ENCODE data around the gene CDCP1. TPM values are rescaled to one million over a fixed set of nuclear protein-coding genes. Genes with fewer than 3 reads are reported as not detected.
A peak's percentile ranks its signal among the peaks of the same experiment; 100 is the strongest.

The CDCP1 gene
- total RNA-seq, 4 donors from 2014 or later: 1.8 to 14.2 (median 4.0) TPM

- no peak for DNase-seq
- Histone ChIP-seq H3K27me3 (no peaks in the 10 kb centered on the region), H3K4me3 (no peak overlapping the region), H3K36me3 (no peaks in the 10 kb centered on the region), H3K27ac (peak overlapping the region in 1 of 2 donors; percentile 25), H3K4me1 (no peaks in the 10 kb centered on the region), H3K9me3 (no peaks in the 10 kb centered on the region)
- intact Hi-C loops (cut with DNase I; ENCODE audit: low total_unique reads): loop anchor here (10.0 kb wide), 1 partner anchor 173 kb away; no protein-coding TSS in a partner anchor
- TF ChIP-seq POLR2A (IDR thresholded peaks at IDR 0.05) (no peak), CTCF (IDR thresholded peaks at IDR 0.05) (no peak)
Measured at GRCh38 chr3:45041666-45042065, 104.5 kb downstream of the CDCP1 start.

GRCh38 chr3:45037720-45038455, 108.3 kb downstream of the CDCP1 start:
- no peaks in the 10 kb centered on the region for H3K4me1 ChIP-seq
- H3K4me3 ChIP-seq: no peak overlapping the region

GRCh38 chr3:45035441-45036301, 110.5 kb downstream of the CDCP1 start:
- peak overlapping the region; percentile 51 to 60 for H3K27ac ChIP-seq
- DNase-seq: peak; percentile 39 to 40
- intact Hi-C loops (cut with DNase I; ENCODE audit: low total_unique reads): loop anchor here (5.0 kb wide), 2 partner anchors 462 to 622 kb away; no protein-coding TSS in a partner anchor
- no peaks in the 10 kb centered on the region for H3K4me1 ChIP-seq
- H3K4me3 ChIP-seq: peak overlapping the region; percentile 22 to 37
- no peaks in the 10 kb centered on the region for H3K36me3 ChIP-seq
- no peaks in the 10 kb centered on the region for H3K27me3 ChIP-seq
- TF ChIP-seq POLR2A (IDR thresholded peaks at IDR 0.05) (no peak), CTCF (IDR thresholded peaks at IDR 0.05) (peak in 1 of 4 experiments; percentile 27)
- H3K9me3 ChIP-seq: no peaks in the 10 kb centered on the region

More at GRCh38 chr3:45037720-45038455, 108.3 kb downstream of the CDCP1 start:
- intact Hi-C loops (cut with DNase I; ENCODE audit: low total_unique reads): loop anchor here (5.0 kb wide), 2 partner anchors 459 to 619 kb away; no protein-coding TSS in a partner anchor
- Histone ChIP-seq H3K27ac (no peak overlapping the region), H3K27me3 (no peaks in the 10 kb centered on the region), H3K9me3 (no peaks in the 10 kb centered on the region), H3K36me3 (no peaks in the 10 kb centered on the region)
- DNase-seq: peak; percentile 91 to 93
- TF ChIP-seq POLR2A (IDR thresholded peaks at IDR 0.05): no peak
- peak; percentile 87 to 97 (median 92) for TF ChIP-seq CTCF (IDR thresholded peaks at IDR 0.05)

GRCh38 chr3:45034612-45035252, 111.4 kb downstream of the CDCP1 start:
- Histone ChIP-seq H3K27me3 (no peaks in the 10 kb centered on the region), H3K9me3 (no peaks in the 10 kb centered on the region), H3K4me1 (no peaks in the 10 kb centered on the region), H3K36me3 (no peaks in the 10 kb centered on the region), H3K27ac (peak overlapping the region; percentile 27 to 60), H3K4me3 (no peak overlapping the region)
- intact Hi-C loops (cut with DNase I; ENCODE audit: low total_unique reads): loop anchor here (5.0 kb wide), 2 partner anchors 463 to 623 kb away; no protein-coding TSS in a partner anchor
- DNase-seq: peak in 1 of 2 donors; percentile 35
- TF ChIP-seq CTCF (IDR thresholded peaks at IDR 0.05) (no peak), POLR2A (IDR thresholded peaks at IDR 0.05) (no peak)
